ENCODE measurements around the gene SPSB3.

Gene SPSB3

GRCh38 chr16:1762879-1763520 lies 19.4 kb downstream of the SPSB3 start:
- H3K27me3 ChIP-seq (ENCODE audit: control insufficient read depth, insufficient read depth, low read length) = no peaks in the 10 kb centered on the region
- no peaks in the 10 kb centered on the region for H3K9me3 ChIP-seq (ENCODE audit: control insufficient read depth, low read depth, low read length)
- H3K36me3 ChIP-seq (ENCODE audit: control insufficient read depth, low read depth, low read length) = no peaks in the 10 kb centered on the region
- no peak overlapping the region for H3K9ac ChIP-seq (ENCODE audit: low read length)
- no peak overlapping the region for H3K27ac ChIP-seq (ENCODE audit: low read length)
- H3K4me1 ChIP-seq (ENCODE audit: control insufficient read depth, low read depth, low read length) = no peaks in the 10 kb centered on the region
- no peak overlapping the region for H3K4me3 ChIP-seq (ENCODE audit: low read length)

GRCh38 chr16:1762196-1762878 lies 20.0 kb downstream of the SPSB3 start:
- H3K27me3 ChIP-seq (ENCODE audit: control insufficient read depth, insufficient read depth, low read length) = no peaks in the 10 kb centered on the region
- no peaks in the 10 kb centered on the region for H3K36me3 ChIP-seq (ENCODE audit: control insufficient read depth, low read depth, low read length)
- H3K27ac ChIP-seq (ENCODE audit: low read length) = no peak overlapping the region
- H3K9ac ChIP-seq (ENCODE audit: low read length) = no peak overlapping the region
- no peak overlapping the region for H3K4me3 ChIP-seq (ENCODE audit: low read length)
- no peaks in the 10 kb centered on the region for H3K9me3 ChIP-seq (ENCODE audit: control insufficient read depth, low read depth, low read length)
- no peaks in the 10 kb centered on the region for H3K4me1 ChIP-seq (ENCODE audit: control insufficient read depth, low read depth, low read length)

- no peak overlapping the region for H3K27ac ChIP-seq (ENCODE audit: low read length)
- H3K9ac ChIP-seq (ENCODE audit: low read length) = no peak overlapping the region
- no peaks in the 10 kb centered on the region for H3K36me3 ChIP-seq (ENCODE audit: control insufficient read depth, low read depth, low read length)
- no peaks in the 10 kb centered on the region for H3K9me3 ChIP-seq (ENCODE audit: control insufficient read depth, low read depth, low read length)
- H3K27me3 ChIP-seq (ENCODE audit: control insufficient read depth, insufficient read depth, low read length) = no peaks in the 10 kb centered on the region
- no peak overlapping the region for H3K4me3 ChIP-seq (ENCODE audit: low read length)
- H3K4me1 ChIP-seq (ENCODE audit: control insufficient read depth, low read depth, low read length) = no peaks in the 10 kb centered on the region
These were observed 20.6 kb downstream of the SPSB3 start for GRCh38 chr16:1761751-1762150.

GRCh38 chr16:1760911-1761310 lies 21.5 kb downstream of the SPSB3 start:
- Histone ChIP-seq H3K27ac (ENCODE audit: low read length) (no peak overlapping the region), H3K27me3 (ENCODE audit: control insufficient read depth, insufficient read depth, low read length) (no peaks in the 10 kb centered on the region), H3K9me3 (ENCODE audit: control insufficient read depth, low read depth, low read length) (no peaks in the 10 kb centered on the region), H3K4me1 (ENCODE audit: control insufficient read depth, low read depth, low read length) (no peaks in the 10 kb centered on the region), H3K4me3 (ENCODE audit: low read length) (no peak overlapping the region), H3K36me3 (ENCODE audit: control insufficient read depth, low read depth, low read length) (no peaks in the 10 kb centered on the region), H3K9ac (ENCODE audit: low read length) (no peak overlapping the region)

GRCh38 chr16:1759511-1759910 lies 22.9 kb downstream of the SPSB3 start:
- no peaks in the 10 kb centered on the region for H3K4me1 ChIP-seq (ENCODE audit: control insufficient read depth, low read depth, low read length)
- H3K9ac ChIP-seq (ENCODE audit: low read length) = no peak overlapping the region
- no peak overlapping the region for H3K4me3 ChIP-seq (ENCODE audit: low read length)
- H3K9me3 ChIP-seq (ENCODE audit: control insufficient read depth, low read depth, low read length) = no peaks in the 10 kb centered on the region
- no peaks in the 10 kb centered on the region for H3K27me3 ChIP-seq (ENCODE audit: control insufficient read depth, insufficient read depth, low read length)
- no peaks in the 10 kb centered on the region for H3K36me3 ChIP-seq (ENCODE audit: control insufficient read depth, low read depth, low read length)
- no peak overlapping the region for H3K27ac ChIP-seq (ENCODE audit: low read length)

- Histone ChIP-seq H3K4me3 (ENCODE audit: low read length) (no peak overlapping the region), H3K36me3 (ENCODE audit: control insufficient read depth, low read depth, low read length) (no peaks in the 10 kb centered on the region), H3K4me1 (ENCODE audit: control insufficient read depth, low read depth, low read length) (no peaks in the 10 kb centered on the region), H3K27ac (ENCODE audit: low read length) (no peak overlapping the region), H3K9me3 (ENCODE audit: control insufficient read depth, low read depth, low read length) (no peaks in the 10 kb centered on the region), H3K9ac (ENCODE audit: low read length) (no peak overlapping the region), H3K27me3 (ENCODE audit: control insufficient read depth, insufficient read depth, low read length) (no peaks in the 10 kb centered on the region)
These were observed 23.4 kb downstream of the SPSB3 start for GRCh38 chr16:1758923-1759322.

GRCh38 chr16:1757714-1758461 lies 24.5 kb downstream of the SPSB3 start:
- no peaks in the 10 kb centered on the region for H3K36me3 ChIP-seq (ENCODE audit: control insufficient read depth, low read depth, low read length)
- no peak overlapping the region for H3K4me3 ChIP-seq (ENCODE audit: low read length)
- no peaks in the 10 kb centered on the region for H3K27me3 ChIP-seq (ENCODE audit: control insufficient read depth, insufficient read depth, low read length)
- H3K9me3 ChIP-seq (ENCODE audit: control insufficient read depth, low read depth, low read length) = no peaks in the 10 kb centered on the region
- no peak overlapping the region for H3K9ac ChIP-seq (ENCODE audit: low read length)
- no peaks in the 10 kb centered on the region for H3K4me1 ChIP-seq (ENCODE audit: control insufficient read depth, low read depth, low read length)
- H3K27ac ChIP-seq (ENCODE audit: low read length) = no peak overlapping the region

- Histone ChIP-seq H3K4me3 (ENCODE audit: low read length) (no peak overlapping the region), H3K36me3 (ENCODE audit: control insufficient read depth, low read depth, low read length) (peaks cover 5% of the 10 kb centered on the region), H3K4me1 (ENCODE audit: control insufficient read depth, low read depth, low read length) (no peaks in the 10 kb centered on the region), H3K9ac (ENCODE audit: low read length) (no peak overlapping the region), H3K27me3 (ENCODE audit: control insufficient read depth, insufficient read depth, low read length) (no peaks in the 10 kb centered on the region), H3K9me3 (ENCODE audit: control insufficient read depth, low read depth, low read length) (no peaks in the 10 kb centered on the region), H3K27ac (ENCODE audit: low read length) (no peak overlapping the region)
These were observed 28.2 kb downstream of the SPSB3 start for GRCh38 chr16:1754204-1754603.

GRCh38 chr16:1752853-1753252 lies 29.5 kb downstream of the SPSB3 start:
- H3K27ac ChIP-seq (ENCODE audit: low read length) = no peak overlapping the region
- peaks cover 12% of the 10 kb centered on the region for H3K36me3 ChIP-seq (ENCODE audit: control insufficient read depth, low read depth, low read length)

GRCh38 chr16:1751946-1752345 lies 30.4 kb downstream of the SPSB3 start:
- no peak overlapping the region for H3K4me3 ChIP-seq (ENCODE audit: low read length)
- no peak overlapping the region for H3K9ac ChIP-seq (ENCODE audit: low read length)
- H3K9me3 ChIP-seq (ENCODE audit: control insufficient read depth, low read depth, low read length) = no peaks in the 10 kb centered on the region
- no peaks in the 10 kb centered on the region for H3K4me1 ChIP-seq (ENCODE audit: control insufficient read depth, low read depth, low read length)
- H3K27ac ChIP-seq (ENCODE audit: low read length) = no peak overlapping the region
- H3K27me3 ChIP-seq (ENCODE audit: control insufficient read depth, insufficient read depth, low read length) = no peaks in the 10 kb centered on the region
- peaks cover 12% of the 10 kb centered on the region for H3K36me3 ChIP-seq (ENCODE audit: control insufficient read depth, low read depth, low read length)

More at GRCh38 chr16:1752853-1753252, 29.5 kb downstream of the SPSB3 start:
- Histone ChIP-seq H3K27me3 (ENCODE audit: control insufficient read depth, insufficient read depth, low read length) (no peaks in the 10 kb centered on the region), H3K4me3 (ENCODE audit: low read length) (no peak overlapping the region), H3K9ac (ENCODE audit: low read length) (no peak overlapping the region), H3K9me3 (ENCODE audit: control insufficient read depth, low read depth, low read length) (no peaks in the 10 kb centered on the region), H3K4me1 (ENCODE audit: control insufficient read depth, low read depth, low read length) (no peaks in the 10 kb centered on the region)

GRCh38 chr16:1749152-1750117 lies 32.9 kb downstream of the SPSB3 start:
- Histone ChIP-seq H3K4me3 (ENCODE audit: low read length) (no peak overlapping the region), H3K27ac (ENCODE audit: low read length) (no peak overlapping the region), H3K9me3 (ENCODE audit: control insufficient read depth, low read depth, low read length) (no peaks in the 10 kb centered on the region), H3K4me1 (ENCODE audit: control insufficient read depth, low read depth, low read length) (no peaks in the 10 kb centered on the region), H3K27me3 (ENCODE audit: control insufficient read depth, insufficient read depth, low read length) (no peaks in the 10 kb centered on the region), H3K36me3 (ENCODE audit: control insufficient read depth, low read depth, low read length) (peaks cover 12% of the 10 kb centered on the region), H3K9ac (ENCODE audit: low read length) (no peak overlapping the region)

Measured in iPS-18a (cell line).